Measurements from ENCODE around the gene DLGAP1. TPM values are rescaled to one million over a fixed set of nuclear protein-coding genes. Genes with fewer than 3 reads are reported as not detected.
A peak's percentile ranks its signal among the peaks of the same experiment; 100 is the strongest.
"Not testable (repeated sequence)": the region's sequence is repeated elsewhere in the genome, so short reads cannot be mapped to it uniquely, and the experiment has no call there.

DLGAP1 gene
- total and polyA plus RNA-seq, 2 experiments from 2014 or later, result 17.0 to 48.5 TPM

GRCh38 chr18:3601106-3601755 is 853.9 kb downstream of the DLGAP1 start:
- not testable (repeated sequence) for DNase-seq (ENCODE audit: low spot score); H3K4me3 ChIP-seq; ATAC-seq; H2AFZ ChIP-seq; H4K20me1 ChIP-seq (replicated peaks; ENCODE audit: insufficient read depth); H3K4me2 ChIP-seq; H3K9me2 ChIP-seq (ENCODE audit: insufficient read depth); H3K27me3 ChIP-seq (ENCODE audit: insufficient read depth); H3K4me3 Mint-ChIP-seq; H3K36me3 ChIP-seq (ENCODE audit: insufficient read depth); H3K27me3 Mint-ChIP-seq (ENCODE audit: insufficient read depth, low read depth, poor library complexity); H3K9me3 Mint-ChIP-seq
- Mint-ChIP-seq H3K27ac (peak overlapping the region; percentile 88), H3K36me3 (ENCODE audit: low read depth) (peaks cover 21% of the 10 kb centered on the region), H3K4me1 (peaks cover 26% of the 10 kb centered on the region)
- Histone ChIP-seq H3K4me1 (ENCODE audit: insufficient read depth) (peaks cover 34% of the 10 kb centered on the region), H3K79me2 (replicated peaks; ENCODE audit: insufficient read depth) (peaks cover 31% of the 10 kb centered on the region), H3F3A (replicated peaks; ENCODE audit: low read depth) (peaks cover 18% of the 10 kb centered on the region), H3K27ac (ENCODE audit: low read depth) (peak overlapping the region; percentile 98)

- no peak overlapping the region for H3K27ac ChIP-seq (ENCODE audit: low read depth)
- Mint-ChIP-seq H3K9me3 (no peaks in the 10 kb centered on the region), H3K4me1 (peaks cover 38% of the 10 kb centered on the region), H3K36me3 (ENCODE audit: low read depth) (peaks cover 21% of the 10 kb centered on the region), H3K4me3 (no peak overlapping the region), H3K27ac (0 out of 2 replicates have a peak overlapping the region, but pooled peaks have one; percentile 33), H3K27me3 (ENCODE audit: insufficient read depth, low read depth, poor library complexity) (peaks cover 5% of the 10 kb centered on the region)
- H3K4me1 ChIP-seq (ENCODE audit: insufficient read depth), result peaks cover 43% of the 10 kb centered on the region
- no peaks in the 10 kb centered on the region; the same call in 1 of the 2 replicates for H3K36me3 ChIP-seq (ENCODE audit: insufficient read depth)
- no peaks in the 10 kb centered on the region for H3K27me3 ChIP-seq (ENCODE audit: insufficient read depth)
- H3F3A ChIP-seq (replicated peaks; ENCODE audit: low read depth), result peaks cover 19% of the 10 kb centered on the region
- H3K4me2 ChIP-seq, result no peak overlapping the region
- peaks cover 24% of the 10 kb centered on the region for H3K79me2 ChIP-seq (replicated peaks; ENCODE audit: insufficient read depth)
- DNase-seq (ENCODE audit: low spot score) (no peak), ATAC-seq (no peak)
- no peak for TF ChIP-seq CREB1 (CRISPR knock-in tag; IDR thresholded peaks at IDR 0.05; ENCODE audit: low read depth)
- TF ChIP-seq ZNF114 (CRISPR knock-in tag; IDR thresholded peaks at IDR 0.05), result no peak
- no peak for TF ChIP-seq ZNF331 (CRISPR knock-in tag; IDR thresholded peaks at IDR 0.05; ENCODE audit: low read depth)
- TF ChIP-seq EZH2phosphoT487 (IDR thresholded peaks at IDR 0.05; ENCODE audit: unreplicated experiment), result no peak
- TF ChIP-seq POLR2AphosphoS5 (IDR thresholded peaks at IDR 0.05; ENCODE audit: low read depth), result no peak
- TF ChIP-seq REST (IDR thresholded peaks at IDR 0.05; ENCODE audit: unreplicated experiment), result no peak
- TF ChIP-seq STAT1 (IDR thresholded peaks at IDR 0.05; ENCODE audit: unreplicated experiment), result no peak
- H4K20me1 ChIP-seq (replicated peaks; ENCODE audit: insufficient read depth), result no peaks in the 10 kb centered on the region
- no peak overlapping the region for H2AFZ ChIP-seq
- H3K4me3 ChIP-seq, result no peak overlapping the region
- no peaks in the 10 kb centered on the region for H3K9me2 ChIP-seq (ENCODE audit: insufficient read depth)
These were observed 855.2 kb downstream of the DLGAP1 start for GRCh38 chr18:3599861-3600260.

Data from GM23338 (cell line).